ENCODE results near the gene ELP5.

Gene ELP5

GRCh38 chr17:7262192-7262934 is 10.3 kb downstream of the ELP5 start, which contains the start of gene CLDN7:
CLDN7 (minus strand) TSS chr17:7262478; CDS start chr17:7262043, 435 bp downstream.
- H3K4me1 ChIP-seq, result peaks cover 29% of the 10 kb centered on the region
- peaks cover 65% of the 10 kb centered on the region for H3K27me3 ChIP-seq
- peaks cover 31% of the 10 kb centered on the region for H3K36me3 ChIP-seq
- no peaks in the 10 kb centered on the region for H3K9me3 ChIP-seq
- H3K9ac ChIP-seq, result 0 out of 2 replicates have a peak within 1 kb of the TSS, but pooled peaks have one; percentile 34
- H3K27ac ChIP-seq, result no peak within 1 kb of the TSS
- peaks cover 52% of the 10 kb centered on the region for H4K20me1 ChIP-seq
- no peak for TF ChIP-seq Cebpa-rat (IDR thresholded peaks at IDR 0.05)
- peak within 1 kb of the TSS; percentile 57 for H3K4me3 ChIP-seq
- peak within 1 kb of the TSS; percentile 76 for H3K4me2 ChIP-seq

GRCh38 chr17:7262935-7263800 is 11.2 kb downstream of the ELP5 start:
- Histone ChIP-seq H3K4me2 (peak overlapping the region; percentile 32; the same call in 1 of the 2 replicates), H3K9ac (no peak overlapping the region), H4K20me1 (peaks cover 52% of the 10 kb centered on the region), H3K36me3 (peaks cover 23% of the 10 kb centered on the region), H3K9me3 (no peaks in the 10 kb centered on the region), H3K4me1 (peaks cover 29% of the 10 kb centered on the region), H3K27ac (no peak overlapping the region), H3K4me3 (no peak overlapping the region), H3K27me3 (peaks cover 65% of the 10 kb centered on the region)
- no peak for TF ChIP-seq Cebpa-rat (IDR thresholded peaks at IDR 0.05)

DNA sequence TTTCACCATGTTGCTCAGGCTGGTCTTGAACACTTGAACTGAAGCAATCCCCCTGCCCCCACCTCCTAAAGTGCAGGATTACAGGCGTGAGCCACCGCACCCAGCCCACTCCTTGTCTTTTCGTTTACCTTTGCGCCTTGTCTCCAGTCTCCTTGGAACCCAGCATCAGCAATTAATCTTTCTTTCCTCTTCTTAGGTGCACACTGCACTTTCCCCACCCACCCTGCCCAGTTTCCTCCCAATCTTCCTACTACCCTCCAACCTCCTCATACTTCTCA is 11.7 kb downstream of the ELP5 start:
- Histone ChIP-seq H3K27me3 (peaks cover 63% of the 10 kb centered on the region), H3K4me3 (no peak overlapping the region), H3K9me3 (no peaks in the 10 kb centered on the region), H4K20me1 (peaks cover 49% of the 10 kb centered on the region), H3K4me1 (peaks cover 29% of the 10 kb centered on the region), H3K9ac (no peak overlapping the region), H3K36me3 (peaks cover 17% of the 10 kb centered on the region), H3K4me2 (no peak overlapping the region), H3K27ac (no peak overlapping the region)
- no peak for TF ChIP-seq Cebpa-rat (IDR thresholded peaks at IDR 0.05)

GRCh38 chr17:7266784-7267183 is 14.8 kb downstream of the ELP5 start:
- no peaks in the 10 kb centered on the region for H3K36me3 ChIP-seq
- H3K9ac ChIP-seq, result no peak overlapping the region
- H4K20me1 ChIP-seq, result peaks cover 19% of the 10 kb centered on the region; the same call in 1 of the 2 replicates
- no peak overlapping the region for H3K27ac ChIP-seq
- no peak overlapping the region for H3K4me3 ChIP-seq
- no peaks in the 10 kb centered on the region for H3K9me3 ChIP-seq
- TF ChIP-seq Cebpa-rat (IDR thresholded peaks at IDR 0.05), result no peak
- H3K4me1 ChIP-seq, result peaks cover 16% of the 10 kb centered on the region
- H3K27me3 ChIP-seq, result peaks cover 33% of the 10 kb centered on the region
- no peak overlapping the region for H3K4me2 ChIP-seq

DNA sequence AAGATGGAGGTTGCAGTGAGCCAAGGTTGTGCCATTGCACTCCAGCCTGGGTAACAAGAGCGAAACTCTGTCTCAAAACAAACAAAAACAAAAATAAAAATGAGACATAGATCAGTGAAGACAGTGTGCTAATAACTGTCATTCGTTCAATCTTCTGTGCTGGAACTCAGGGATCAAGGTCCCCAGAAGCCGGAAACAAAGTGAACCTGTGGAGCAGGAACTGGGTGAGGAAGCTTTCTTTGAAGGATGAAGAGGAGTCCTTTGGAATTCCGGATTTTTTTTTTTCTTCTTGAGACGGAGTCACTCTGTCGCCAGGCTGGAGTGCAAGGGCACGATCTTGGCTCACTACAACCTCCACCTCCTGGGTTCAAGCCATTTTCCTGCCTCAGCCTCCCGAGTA is 27.4 kb downstream of the ELP5 start:
- no peaks in the 10 kb centered on the region for H3K9me3 ChIP-seq
- no peak overlapping the region for H3K27ac ChIP-seq
- H3K4me1 ChIP-seq, result peaks cover 23% of the 10 kb centered on the region
- H3K36me3 ChIP-seq, result no peaks in the 10 kb centered on the region
- no peak overlapping the region for H3K4me3 ChIP-seq
- H4K20me1 ChIP-seq, result peaks cover 6% of the 10 kb centered on the region; the same call in 1 of the 2 replicates
- H3K27me3 ChIP-seq, result peaks cover 10% of the 10 kb centered on the region
- no peak for TF ChIP-seq Cebpa-rat (IDR thresholded peaks at IDR 0.05)
- H3K9ac ChIP-seq, result no peak overlapping the region
- no peak overlapping the region for H3K4me2 ChIP-seq

GRCh38 chr17:7280519-7281073 is 28.6 kb downstream of the ELP5 start:
- Histone ChIP-seq H3K9me3 (no peaks in the 10 kb centered on the region), H4K20me1 (peaks cover 6% of the 10 kb centered on the region; the same call in 1 of the 2 replicates), H3K27ac (peak overlapping the region; percentile 68; the same call in 1 of the 2 replicates), H3K27me3 (peaks cover 10% of the 10 kb centered on the region), H3K4me1 (peaks cover 23% of the 10 kb centered on the region), H3K4me3 (peak overlapping the region; percentile 68), H3K36me3 (no peaks in the 10 kb centered on the region), H3K4me2 (peak overlapping the region; percentile 100), H3K9ac (peak overlapping the region; percentile 76)
- TF ChIP-seq Cebpa-rat (IDR thresholded peaks at IDR 0.05), result no peak

GRCh38 chr17:7281074-7281952 is 29.3 kb downstream of the ELP5 start, which contains the start of gene SLC2A4:
SLC2A4 (plus strand) TSS chr17:7281718; CDS start chr17:7281935, 217 bp downstream.
- peaks cover 26% of the 10 kb centered on the region for H3K4me1 ChIP-seq
- H3K4me3 ChIP-seq, result peak within 1 kb of the TSS; percentile 68
- H3K9me3 ChIP-seq, result no peaks in the 10 kb centered on the region
- H3K27ac ChIP-seq, result peak within 1 kb of the TSS; percentile 68; the same call in 1 of the 2 replicates
- H3K36me3 ChIP-seq, result no peaks in the 10 kb centered on the region
- peak within 1 kb of the TSS; percentile 76 for H3K9ac ChIP-seq
- TF ChIP-seq Cebpa-rat (IDR thresholded peaks at IDR 0.05), result no peak
- peak within 1 kb of the TSS; percentile 100 for H3K4me2 ChIP-seq
- H4K20me1 ChIP-seq, result peaks cover 6% of the 10 kb centered on the region; the same call in 1 of the 2 replicates
- H3K27me3 ChIP-seq, result peaks cover 10% of the 10 kb centered on the region

- Histone ChIP-seq H3K9ac (peak overlapping the region; percentile 76), H3K36me3 (no peaks in the 10 kb centered on the region), H3K27me3 (peaks cover 10% of the 10 kb centered on the region), H3K27ac (peak overlapping the region; percentile 46; the same call in 1 of the 2 replicates), H3K4me3 (peak overlapping the region; percentile 68), H3K4me1 (peaks cover 34% of the 10 kb centered on the region), H3K9me3 (no peaks in the 10 kb centered on the region), H3K4me2 (peak overlapping the region; percentile 100), H4K20me1 (peaks cover 6% of the 10 kb centered on the region; the same call in 1 of the 2 replicates)
- TF ChIP-seq Cebpa-rat (IDR thresholded peaks at IDR 0.05), result no peak
Measured at GRCh38 chr17:7281953-7282751, 30.1 kb downstream of the ELP5 start.

Data from BLaER1 (cell line).